Measurements from ENCODE around the gene TNRC6B. TPM values are rescaled to one million over a fixed set of nuclear protein-coding genes. Genes with fewer than 3 reads are reported as not detected.

TNRC6B gene
- total RNA-seq, 1 donor = 35.3 TPM

GRCh38 chr22:40320687-40321086 is 143.0 kb downstream of the TNRC6B start:
- DNase-seq (ENCODE audit: low read depth) = no peak
- no peak for TF ChIP-seq CTCF (IDR thresholded peaks at IDR 0.05; ENCODE audit: insufficient read depth, low read length)
- no peak overlapping the region for H3K4me3 ChIP-seq (ENCODE audit: low read depth, low read length)

GRCh38 chr22:40322021-40322420 is 144.3 kb downstream of the TNRC6B start:
- TF ChIP-seq CTCF (IDR thresholded peaks at IDR 0.05; ENCODE audit: insufficient read depth, low read length) = no peak
- no peak for DNase-seq (ENCODE audit: low read depth)
- H3K4me3 ChIP-seq (ENCODE audit: low read depth, low read length) = no peak overlapping the region

- DNase-seq (ENCODE audit: low read depth) = no peak
- no peak for TF ChIP-seq CTCF (IDR thresholded peaks at IDR 0.05; ENCODE audit: insufficient read depth, low read length)
- H3K4me3 ChIP-seq (ENCODE audit: low read depth, low read length) = no peak overlapping the region
These were observed 145.2 kb downstream of the TNRC6B start for GRCh38 chr22:40322818-40323447.

- DNase-seq (ENCODE audit: low read depth) = no peak
- no peak for TF ChIP-seq CTCF (IDR thresholded peaks at IDR 0.05; ENCODE audit: insufficient read depth, low read length)
These were observed 146.0 kb downstream of the TNRC6B start for GRCh38 chr22:40323681-40324171.

GRCh38 chr22:40324468-40325305 is 147.0 kb downstream of the TNRC6B start:
- H3K4me3 ChIP-seq (ENCODE audit: low read depth, low read length) = no peak overlapping the region
- no peak for TF ChIP-seq CTCF (IDR thresholded peaks at IDR 0.05; ENCODE audit: insufficient read depth, low read length)
- no peak for DNase-seq (ENCODE audit: low read depth)

More at GRCh38 chr22:40323681-40324171, 146.0 kb downstream of the TNRC6B start:
- no peak overlapping the region for H3K4me3 ChIP-seq (ENCODE audit: low read depth, low read length)

- TF ChIP-seq CTCF (IDR thresholded peaks at IDR 0.05; ENCODE audit: insufficient read depth, low read length) = no peak
- DNase-seq (ENCODE audit: low read depth) = no peak
- no peak overlapping the region for H3K4me3 ChIP-seq (ENCODE audit: low read depth, low read length)
These were observed 147.6 kb downstream of the TNRC6B start for GRCh38 chr22:40325315-40325714.
